GM19043 (cell line): ENCODE measurements around the gene BMP4.

Experiments used
- ATAC-seq: cut with Tn5 transposase; IDR thresholded peaks from one replicate; pipeline ENCODE4 v1.9.1; 2021; ENCODE audit warnings: low read depth; ENCODE audit not compliant: unreplicated experiment

The BMP4 gene

GRCh38 chr14:53967606-53968005 is 11.0 kb upstream of the BMP4 start:
- no peak for ATAC-seq

DNA sequence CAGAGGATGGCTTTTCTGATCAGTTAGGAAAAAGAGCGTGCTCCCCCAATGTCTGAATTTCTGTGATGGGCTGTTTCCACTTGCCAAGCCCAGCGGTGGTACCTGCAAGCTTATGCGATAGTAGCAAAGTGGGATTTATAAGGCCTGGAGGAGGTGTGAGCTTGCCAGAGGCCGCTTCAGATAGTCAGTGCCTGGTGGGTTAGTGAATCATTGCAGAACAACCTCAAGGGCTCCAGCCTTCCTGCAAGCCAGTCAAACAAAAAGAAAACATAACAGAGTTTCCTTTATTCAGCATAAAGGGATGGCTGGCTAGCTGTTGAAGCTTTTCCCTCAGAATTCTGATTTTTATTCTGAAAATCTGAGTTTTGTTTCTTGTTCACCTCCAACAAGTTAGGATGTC is 7.6 kb upstream of the BMP4 start:
- no peak for ATAC-seq

GRCh38 chr14:53963320-53964227 is 6.9 kb upstream of the BMP4 start:
- ATAC-seq = no peak

- no peak for ATAC-seq
Observed at GRCh38 chr14:53962953-53963319, 6.3 kb upstream of the BMP4 start.

GRCh38 chr14:53958628-53959027 is 2.0 kb upstream of the BMP4 start:
- ATAC-seq = no peak

GRCh38 chr14:53957739-53958138 is 1.1 kb upstream of the BMP4 start:
- no peak for ATAC-seq

DNA sequence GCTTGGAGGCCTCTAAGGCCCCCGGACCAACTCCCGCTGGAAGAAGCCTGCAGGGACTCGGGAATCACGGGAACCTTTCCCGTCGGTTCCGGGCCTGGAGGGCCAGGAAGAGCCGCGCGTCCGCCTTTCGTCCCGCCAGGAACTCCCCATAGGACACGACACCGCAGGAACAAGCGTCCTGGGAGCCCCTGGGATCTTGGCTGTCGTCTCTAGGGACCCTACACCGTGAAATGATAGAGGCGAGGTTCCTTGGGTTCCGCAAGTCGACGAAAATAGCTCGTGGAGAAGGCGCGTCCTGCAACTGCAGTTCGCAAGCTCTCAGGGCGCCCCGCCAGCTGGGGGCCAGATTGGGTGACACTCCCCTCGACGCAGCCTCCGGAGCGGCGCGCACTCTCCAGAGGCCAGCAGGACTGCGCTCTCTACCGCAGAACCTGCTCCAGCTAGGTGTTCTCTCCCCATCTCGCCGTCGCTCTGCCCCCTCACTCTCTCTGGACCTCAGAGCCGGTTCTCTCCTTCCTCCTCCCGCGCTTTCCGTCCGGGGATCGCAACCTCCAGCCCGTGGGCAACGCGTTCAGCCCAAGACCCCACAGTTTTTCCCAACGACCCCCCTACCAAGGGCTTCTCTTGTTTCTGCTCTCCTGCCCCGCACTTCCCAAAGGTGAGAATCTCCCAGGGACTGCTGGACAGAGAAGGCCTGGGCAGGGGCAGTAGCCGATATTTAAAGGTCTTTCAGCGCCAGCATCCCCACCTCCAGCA is 776 bp downstream of the BMP4 start:
- ATAC-seq = no peak

- no peak for ATAC-seq
Observed at GRCh38 chr14:53955229-53955556, 1.4 kb downstream of the BMP4 start.

GRCh38 chr14:53954551-53955228 is 1.9 kb downstream of the BMP4 start:
- no peak for ATAC-seq

GRCh38 chr14:53953828-53954550 is 2.6 kb downstream of the BMP4 start:
- no peak for ATAC-seq

GRCh38 chr14:53953002-53953827 is 3.4 kb downstream of the BMP4 start:
- no peak for ATAC-seq

DNA sequence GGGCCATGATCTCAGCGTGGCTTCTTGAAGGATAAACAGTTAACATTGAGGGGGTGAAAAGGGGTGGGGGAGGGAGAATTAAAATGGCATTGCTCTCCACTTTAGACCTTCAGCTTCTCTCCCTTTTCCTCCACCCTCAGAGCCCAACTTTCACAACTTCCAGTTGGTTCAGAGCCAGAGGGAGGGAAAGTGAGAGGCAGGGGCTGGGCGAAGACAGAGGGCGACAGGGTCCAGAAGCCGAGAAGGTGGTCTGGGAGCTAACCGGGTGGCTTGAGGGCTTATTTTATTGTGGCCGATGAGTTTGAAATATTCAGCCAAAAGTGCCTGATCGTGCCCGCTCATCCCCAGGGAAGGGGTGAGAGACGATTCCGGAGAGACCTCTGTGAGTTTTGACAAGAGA is 4.1 kb downstream of the BMP4 start:
- ATAC-seq = no peak

DNA sequence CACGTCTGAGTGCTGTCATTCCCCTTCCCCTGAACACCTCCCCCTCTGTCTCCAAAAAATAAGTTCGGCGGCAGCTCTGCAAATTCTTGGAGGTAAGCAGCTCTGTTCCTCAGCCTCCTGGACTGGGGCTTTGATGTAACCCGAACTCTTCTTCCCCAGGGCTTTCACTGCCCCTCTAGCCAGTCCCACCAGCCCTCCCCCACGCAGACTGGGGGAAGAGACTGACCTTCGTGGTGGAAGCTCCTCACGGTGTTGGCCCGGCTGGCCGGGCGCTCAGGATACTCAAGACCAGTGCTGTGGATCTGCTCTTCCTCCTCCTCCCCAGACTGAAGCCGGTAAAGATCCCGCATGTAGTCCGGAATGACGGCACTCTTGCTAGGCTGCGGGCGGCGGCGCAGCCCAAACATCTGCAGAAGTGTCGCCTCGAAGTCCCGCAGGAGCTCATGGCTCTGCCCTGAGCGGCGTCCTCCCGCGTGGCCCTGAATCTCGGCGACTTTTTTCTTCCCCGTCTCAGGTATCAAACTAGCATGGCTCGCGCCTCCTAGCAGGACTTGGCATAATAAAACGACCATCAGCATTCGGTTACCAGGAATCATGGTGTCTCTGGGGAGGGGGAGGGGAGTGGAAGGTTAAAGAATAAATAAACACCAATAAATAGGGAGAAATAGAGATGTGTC is 4.9 kb downstream of the BMP4 start:
- ATAC-seq = no peak

DNA sequence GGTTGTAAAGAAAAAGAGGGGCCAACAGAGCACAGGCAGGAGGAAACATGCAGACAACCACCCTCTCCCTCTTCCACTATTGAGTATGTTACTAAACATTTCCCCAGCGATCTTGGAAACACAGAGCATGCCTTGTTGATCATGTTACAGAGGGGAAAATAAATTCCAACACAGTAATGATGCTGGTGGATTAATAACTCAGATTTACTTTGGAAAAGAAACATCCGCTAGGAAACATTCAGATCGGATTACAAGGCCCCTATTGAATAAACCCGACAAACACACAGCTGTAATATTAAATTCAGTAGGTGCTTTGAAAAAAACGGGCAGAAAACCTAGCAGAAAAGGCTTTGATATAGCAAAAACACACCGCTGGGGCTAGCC is 5.4 kb downstream of the BMP4 start:
- ATAC-seq = no peak

- ATAC-seq = no peak
Observed at GRCh38 chr14:53950031-53950793, 6.4 kb downstream of the BMP4 start.

DNA sequence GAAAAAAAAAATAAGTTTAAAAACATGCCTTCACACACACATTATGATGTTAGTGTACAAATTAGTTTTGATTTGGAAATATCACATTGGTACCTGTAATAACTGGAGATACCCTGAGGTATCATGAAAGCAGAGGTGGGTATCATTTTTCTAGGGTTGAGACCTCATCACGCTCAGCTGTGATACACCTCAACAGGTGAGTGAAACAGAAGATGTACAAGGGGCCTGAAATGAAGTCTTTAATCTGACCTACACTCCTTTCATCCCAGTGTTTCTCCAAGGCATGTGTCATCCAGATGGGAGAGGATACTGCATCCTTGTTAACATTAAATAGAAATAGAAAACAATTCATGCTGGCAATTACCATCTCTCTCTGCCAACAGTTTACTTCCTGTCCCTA is 7.4 kb downstream of the BMP4 start:
- no peak for ATAC-seq

- ATAC-seq = no peak
Observed at GRCh38 chr14:53948205-53948884, 8.3 kb downstream of the BMP4 start.
